Left ventricle myocardium inferior (tissue), 1 donor: ENCODE data around the gene NUDT5. TPM values are rescaled to one million over a fixed set of nuclear protein-coding genes. Genes with fewer than 3 reads are reported as not detected.
"Not testable (repeated sequence)": the region's sequence is repeated elsewhere in the genome, so short reads cannot be mapped to it uniquely, and the experiment has no call there.

Source experiments
- DNase-seq: peaks from one replicate; pipeline ENCODE4 v3.0.0-alpha.2; 2020
- H3K27ac ChIP-seq: fragments of 200-600 bp; replicated peaks from 2 replicates; pipeline ENCODE4 v1.8.0; 2021
- H3K27me3 ChIP-seq: fragments of 200-600 bp; 2 replicates; pipeline ENCODE4 v1.8.0; 2021; ENCODE audit warnings: low read depth
- H3K36me3 ChIP-seq: fragments of 200-600 bp; 2 replicates; pipeline ENCODE4 v1.8.0; 2021
- H3K4me1 ChIP-seq: fragments of 200-600 bp; 2 replicates; pipeline ENCODE4 v1.8.0; 2021
- H3K4me3 ChIP-seq: fragments of 200-600 bp; 2 replicates; pipeline ENCODE4 v1.8.0; 2021; ENCODE audit warnings: mild to moderate bottlenecking, moderate library complexity
- H3K9me3 ChIP-seq: fragments of 200-600 bp; replicated peaks from 2 replicates; pipeline ENCODE4 v1.8.0; 2021
- intact Hi-C: fragments of 100-400 bp; cut with micrococcal nuclease; formaldehyde crosslinking; loops from one replicate; pipeline ENCODE4 v1.11.0; 2022
- total RNA-seq: library from RNA; stranded (reverse); fragmentation: NEBNext Ultra II Directional; extraction: Animal tissue kit (Norgen Biotek cat#: 25700); gene quantifications from one replicate; pipeline ENCODE4 v1.2.1, GENCODE V29; 2021
- TF ChIP-seq, protein P1 (sequence below): fragments of 200-600 bp; IDR thresholded peaks from 2 replicates; pipeline ENCODE4 v1.8.0; 2021; ENCODE audit warnings: antibody characterized with exemption, mild to moderate bottlenecking, borderline replicate concordance
- donor health status: DM: no; HTN: yes; CAD: no; lungs with severe emphysema.

Gene NUDT5
- total RNA-seq, 1 donor from 2014 or later = 8.6 TPM

GRCh38 chr10:12179606-12180170 is 16.0 kb downstream of the NUDT5 start:
- DNase-seq = no peak
- H3K4me1 ChIP-seq = no peaks in the 10 kb centered on the region
- TF ChIP-seq, protein P1, sequence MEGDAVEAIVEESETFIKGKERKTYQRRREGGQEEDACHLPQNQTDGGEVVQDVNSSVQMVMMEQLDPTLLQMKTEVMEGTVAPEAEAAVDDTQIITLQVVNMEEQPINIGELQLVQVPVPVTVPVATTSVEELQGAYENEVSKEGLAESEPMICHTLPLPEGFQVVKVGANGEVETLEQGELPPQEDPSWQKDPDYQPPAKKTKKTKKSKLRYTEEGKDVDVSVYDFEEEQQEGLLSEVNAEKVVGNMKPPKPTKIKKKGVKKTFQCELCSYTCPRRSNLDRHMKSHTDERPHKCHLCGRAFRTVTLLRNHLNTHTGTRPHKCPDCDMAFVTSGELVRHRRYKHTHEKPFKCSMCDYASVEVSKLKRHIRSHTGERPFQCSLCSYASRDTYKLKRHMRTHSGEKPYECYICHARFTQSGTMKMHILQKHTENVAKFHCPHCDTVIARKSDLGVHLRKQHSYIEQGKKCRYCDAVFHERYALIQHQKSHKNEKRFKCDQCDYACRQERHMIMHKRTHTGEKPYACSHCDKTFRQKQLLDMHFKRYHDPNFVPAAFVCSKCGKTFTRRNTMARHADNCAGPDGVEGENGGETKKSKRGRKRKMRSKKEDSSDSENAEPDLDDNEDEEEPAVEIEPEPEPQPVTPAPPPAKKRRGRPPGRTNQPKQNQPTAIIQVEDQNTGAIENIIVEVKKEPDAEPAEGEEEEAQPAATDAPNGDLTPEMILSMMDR = no peak
- intact Hi-C loops = no loop called here
- H3K9me3 ChIP-seq = no peaks in the 10 kb centered on the region
- H3K36me3 ChIP-seq = peaks cover 80% of the 10 kb centered on the region
- H3K4me3 ChIP-seq = no peak overlapping the region
- H3K27me3 ChIP-seq = no peaks in the 10 kb centered on the region
- no peak overlapping the region for H3K27ac ChIP-seq

DNA sequence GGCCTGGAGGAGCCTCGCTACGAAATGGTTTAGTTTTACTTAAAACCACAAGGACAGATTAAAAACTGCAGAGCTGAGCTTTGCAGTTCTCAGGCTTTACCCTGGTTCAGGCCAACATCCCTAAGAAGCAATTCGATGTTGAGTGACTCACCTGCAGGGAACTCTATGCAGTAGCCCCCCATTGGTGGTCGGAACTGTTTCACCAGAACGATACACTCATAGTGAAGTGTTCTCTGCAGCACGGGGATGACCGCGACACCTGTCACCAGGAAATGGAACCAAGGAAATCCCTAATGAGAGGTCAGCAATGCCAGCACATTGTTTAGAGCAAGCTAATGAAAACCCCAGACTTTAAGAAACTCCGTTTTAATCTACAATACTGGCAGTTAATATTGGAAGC is 18.0 kb downstream of the NUDT5 start:
- DNase-seq = no peak
- no peak overlapping the region for H3K27ac ChIP-seq
- intact Hi-C loops = no loop called here
- H3K36me3 ChIP-seq = peaks cover 83% of the 10 kb centered on the region
- no peak overlapping the region for H3K4me3 ChIP-seq
- no peaks in the 10 kb centered on the region for H3K4me1 ChIP-seq
- H3K27me3 ChIP-seq = no peaks in the 10 kb centered on the region
- TF ChIP-seq, protein P1 = no peak
- no peaks in the 10 kb centered on the region for H3K9me3 ChIP-seq

GRCh38 chr10:12171512-12171911 is 24.2 kb downstream of the NUDT5 start:
- H3K36me3 ChIP-seq = peaks cover 100% of the 10 kb centered on the region
- H3K4me1 ChIP-seq, H3K27me3 ChIP-seq, DNase-seq, H3K9me3 ChIP-seq, intact Hi-C loops, H3K4me3 ChIP-seq, H3K27ac ChIP-seq: not testable (repeated sequence)

DNA sequence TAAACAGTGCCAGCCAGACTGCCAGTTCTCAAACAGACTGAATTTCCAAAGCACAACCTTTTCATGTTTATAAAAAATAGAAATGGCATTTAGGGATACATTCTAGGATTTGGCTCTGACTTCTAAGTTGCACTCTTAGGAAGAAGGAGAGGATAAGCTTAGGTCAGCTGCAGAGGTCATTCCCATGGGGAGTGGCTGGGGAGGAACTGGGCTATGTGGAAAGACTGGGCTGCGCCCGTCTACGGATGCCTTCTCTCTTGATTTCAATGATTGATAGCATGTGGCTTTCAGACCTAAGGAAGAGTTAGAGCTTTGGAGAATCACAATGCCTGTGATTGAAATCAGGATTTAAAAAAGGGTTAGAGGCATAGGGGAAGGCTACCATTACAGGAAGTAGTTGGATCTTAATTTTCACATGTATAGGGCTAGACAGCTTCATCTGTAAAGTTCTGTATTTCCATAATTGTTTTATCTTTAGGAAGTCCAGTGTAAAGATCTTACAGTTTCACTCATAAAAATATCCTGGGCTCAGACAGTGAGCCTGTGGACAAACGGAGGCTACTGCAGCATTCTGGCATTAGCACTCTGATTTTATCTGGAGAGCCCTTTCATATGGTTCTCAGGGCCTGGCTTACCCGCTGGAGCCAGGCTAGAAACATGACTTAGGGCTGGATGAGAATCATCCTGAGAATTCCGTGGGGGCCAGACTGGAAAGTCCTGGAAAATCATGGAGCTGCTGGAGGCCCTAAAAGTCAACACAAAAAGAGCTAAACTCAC is 29.5 kb downstream of the NUDT5 start:
- Histone ChIP-seq H3K36me3 (peaks cover 90% of the 10 kb centered on the region), H3K27ac (peak overlapping the region; percentile 25)

GRCh38 chr10:12165036-12165435 is 30.7 kb downstream of the NUDT5 start:
- Histone ChIP-seq H3K27ac (no peak overlapping the region), H3K9me3 (no peaks in the 10 kb centered on the region), H3K4me3 (no peak overlapping the region), H3K27me3 (no peaks in the 10 kb centered on the region), H3K4me1 (no peaks in the 10 kb centered on the region), H3K36me3 (peaks cover 85% of the 10 kb centered on the region)
- intact Hi-C loops = no loop called here
- DNase-seq = no peak
- TF ChIP-seq, protein P1 = no peak

More for the DNA sequence above, 29.5 kb downstream of the NUDT5 start:
- intact Hi-C loops = no loop called here
- TF ChIP-seq, protein P1 = no peak
- H3K4me1 ChIP-seq = no peaks in the 10 kb centered on the region
- H3K9me3 ChIP-seq = no peaks in the 10 kb centered on the region
- DNase-seq = no peak
- no peaks in the 10 kb centered on the region for H3K27me3 ChIP-seq
- no peak overlapping the region for H3K4me3 ChIP-seq

GRCh38 chr10:12164085-12164484 is 31.6 kb downstream of the NUDT5 start:
- DNase-seq = no peak
- Histone ChIP-seq H3K4me1 (no peaks in the 10 kb centered on the region), H3K27me3 (no peaks in the 10 kb centered on the region), H3K9me3 (no peaks in the 10 kb centered on the region), H3K4me3 (no peak overlapping the region), H3K27ac (no peak overlapping the region), H3K36me3 (peaks cover 79% of the 10 kb centered on the region)
- intact Hi-C loops = no loop called here
- TF ChIP-seq, protein P1 = no peak
